Measurements from ENCODE around the gene ATG4C. TPM values are rescaled to one million over a fixed set of nuclear protein-coding genes. Genes with fewer than 3 reads are reported as not detected.
"Not testable (repeated sequence)": the region's sequence is repeated elsewhere in the genome, so short reads cannot be mapped to it uniquely, and the experiment has no call there.

Gene ATG4C
- polyA plus RNA-seq, 1 donor (not counting 4 experiments of a cell fraction or from before 2014, with no cell fraction given): 9.1 TPM

- H3K79me2 ChIP-seq (ENCODE audit: control insufficient read depth, insufficient read depth, low read length); H3K9ac ChIP-seq (ENCODE audit: control insufficient read depth, extremely low read depth, insufficient read depth, low read length); H3K4me2 ChIP-seq (ENCODE audit: control insufficient read depth, extremely low read depth, insufficient read depth, low read depth, low read length); H3K9me3 ChIP-seq (ENCODE audit: control insufficient read depth, low read depth, low read length); H2AFZ ChIP-seq (ENCODE audit: control insufficient read depth, low read length); H3K4me1 ChIP-seq (ENCODE audit: control insufficient read depth, extremely low read depth, insufficient read depth, low read length); H3K4me3 ChIP-seq (ENCODE audit: control insufficient read depth in 2 of 3, extremely low read depth in 1 of 3, insufficient read depth in 2 of 3, low read depth in 1 of 3, low read length in 3 of 3); dilution Hi-C loops (cut with MboI; ENCODE audit: extremely low pct_ligation_motif_present, low sequenced_read_pairs); DNase-seq (ENCODE audit: low read depth, low spot score); FAIRE-seq; H3K36me3 ChIP-seq (ENCODE audit: control insufficient read depth in 2 of 2, extremely low read depth in 1 of 2, insufficient read depth in 2 of 2, low read length in 2 of 2); H4K20me1 ChIP-seq (ENCODE audit: control insufficient read depth, extremely low read depth, insufficient read depth, low read length); H3K27me3 ChIP-seq (ENCODE audit: control insufficient read depth, extremely low read depth, insufficient read depth, low read length); H3K27ac ChIP-seq (ENCODE audit: control insufficient read depth, insufficient read depth, low read length); H3K9me1 ChIP-seq (ENCODE audit: control insufficient read depth, extremely low read depth, insufficient read depth, low read length): not testable (repeated sequence)
These were observed 27.6 kb upstream of the ATG4C start for GRCh38 chr1:62756255-62756884.

- H3K9me3 ChIP-seq (ENCODE audit: control insufficient read depth, low read depth, low read length); H3K4me1 ChIP-seq (ENCODE audit: control insufficient read depth, extremely low read depth, insufficient read depth, low read length); H3K27me3 ChIP-seq (ENCODE audit: control insufficient read depth, extremely low read depth, insufficient read depth, low read length); H3K27ac ChIP-seq (ENCODE audit: control insufficient read depth, insufficient read depth, low read length); DNase-seq (ENCODE audit: low read depth, low spot score); H3K36me3 ChIP-seq (ENCODE audit: control insufficient read depth in 2 of 2, extremely low read depth in 1 of 2, insufficient read depth in 2 of 2, low read length in 2 of 2); H3K9me1 ChIP-seq (ENCODE audit: control insufficient read depth, extremely low read depth, insufficient read depth, low read length); FAIRE-seq; H3K9ac ChIP-seq (ENCODE audit: control insufficient read depth, extremely low read depth, insufficient read depth, low read length); H3K79me2 ChIP-seq (ENCODE audit: control insufficient read depth, insufficient read depth, low read length); H3K4me3 ChIP-seq (ENCODE audit: control insufficient read depth in 2 of 3, extremely low read depth in 1 of 3, insufficient read depth in 2 of 3, low read depth in 1 of 3, low read length in 3 of 3); H4K20me1 ChIP-seq (ENCODE audit: control insufficient read depth, extremely low read depth, insufficient read depth, low read length); H2AFZ ChIP-seq (ENCODE audit: control insufficient read depth, low read length); dilution Hi-C loops (cut with MboI; ENCODE audit: extremely low pct_ligation_motif_present, low sequenced_read_pairs); H3K4me2 ChIP-seq (ENCODE audit: control insufficient read depth, extremely low read depth, insufficient read depth, low read depth, low read length): not testable (repeated sequence)
These were observed 24.6 kb upstream of the ATG4C start for GRCh38 chr1:62759232-62759875.

GRCh38 chr1:62760021-62760782 lies 23.7 kb upstream of the ATG4C start:
- dilution Hi-C loops (cut with MboI; ENCODE audit: extremely low pct_ligation_motif_present, low sequenced_read_pairs); H3K79me2 ChIP-seq (ENCODE audit: control insufficient read depth, insufficient read depth, low read length); H3K4me2 ChIP-seq (ENCODE audit: control insufficient read depth, extremely low read depth, insufficient read depth, low read depth, low read length); H3K4me1 ChIP-seq (ENCODE audit: control insufficient read depth, extremely low read depth, insufficient read depth, low read length); H3K27ac ChIP-seq (ENCODE audit: control insufficient read depth, insufficient read depth, low read length); DNase-seq (ENCODE audit: low read depth, low spot score); H3K9me3 ChIP-seq (ENCODE audit: control insufficient read depth, low read depth, low read length); H2AFZ ChIP-seq (ENCODE audit: control insufficient read depth, low read length); H3K27me3 ChIP-seq (ENCODE audit: control insufficient read depth, extremely low read depth, insufficient read depth, low read length); H3K4me3 ChIP-seq (ENCODE audit: control insufficient read depth in 2 of 3, extremely low read depth in 1 of 3, insufficient read depth in 2 of 3, low read depth in 1 of 3, low read length in 3 of 3); FAIRE-seq; H3K36me3 ChIP-seq (ENCODE audit: control insufficient read depth in 2 of 2, extremely low read depth in 1 of 2, insufficient read depth in 2 of 2, low read length in 2 of 2); H4K20me1 ChIP-seq (ENCODE audit: control insufficient read depth, extremely low read depth, insufficient read depth, low read length); H3K9me1 ChIP-seq (ENCODE audit: control insufficient read depth, extremely low read depth, insufficient read depth, low read length); H3K9ac ChIP-seq (ENCODE audit: control insufficient read depth, extremely low read depth, insufficient read depth, low read length): not testable (repeated sequence)

GRCh38 chr1:62761223-62761870 lies 22.6 kb upstream of the ATG4C start:
- H3K4me3 ChIP-seq (ENCODE audit: control insufficient read depth in 2 of 3, extremely low read depth in 1 of 3, insufficient read depth in 2 of 3, low read depth in 1 of 3, low read length in 3 of 3); H3K4me2 ChIP-seq (ENCODE audit: control insufficient read depth, extremely low read depth, insufficient read depth, low read depth, low read length); H3K79me2 ChIP-seq (ENCODE audit: control insufficient read depth, insufficient read depth, low read length); FAIRE-seq; dilution Hi-C loops (cut with MboI; ENCODE audit: extremely low pct_ligation_motif_present, low sequenced_read_pairs); H3K36me3 ChIP-seq (ENCODE audit: control insufficient read depth in 2 of 2, extremely low read depth in 1 of 2, insufficient read depth in 2 of 2, low read length in 2 of 2); H3K4me1 ChIP-seq (ENCODE audit: control insufficient read depth, extremely low read depth, insufficient read depth, low read length); H3K9me1 ChIP-seq (ENCODE audit: control insufficient read depth, extremely low read depth, insufficient read depth, low read length); H3K27ac ChIP-seq (ENCODE audit: control insufficient read depth, insufficient read depth, low read length); H2AFZ ChIP-seq (ENCODE audit: control insufficient read depth, low read length); DNase-seq (ENCODE audit: low read depth, low spot score); H4K20me1 ChIP-seq (ENCODE audit: control insufficient read depth, extremely low read depth, insufficient read depth, low read length); H3K27me3 ChIP-seq (ENCODE audit: control insufficient read depth, extremely low read depth, insufficient read depth, low read length); H3K9ac ChIP-seq (ENCODE audit: control insufficient read depth, extremely low read depth, insufficient read depth, low read length); H3K9me3 ChIP-seq (ENCODE audit: control insufficient read depth, low read depth, low read length): not testable (repeated sequence)

Data from keratinocyte (primary cell).